Transverse colon (tissue), 4 donors: ENCODE measurements around the gene PPP1CC.

ENCODE experiments used
- EP300 ChIP-seq: sonication (generic); formaldehyde crosslinking; IDR thresholded peaks from one replicate; pipeline ENCODE4 v1.6.1; 2017; ENCODE audit warnings: antibody characterized with exemption, low read depth
- POLR2A ChIP-seq: fragments of 450-650 bp; IDR thresholded peaks from one replicate; pipeline ENCODE4 v1.6.1; 2016; ENCODE audit warnings: antibody characterized with exemption, mild to moderate bottlenecking, moderate library complexity
- POLR2AphosphoS5 ChIP-seq, 3 donors: sonication (generic); formaldehyde crosslinking; IDR thresholded peaks; one replicate each; pipeline ENCODE4 v1.6.1; 2016; ENCODE audit warnings: antibody characterized with exemption in 3 of 3
- TF ChIP-seq, protein P1 (sequence below), 5 experiments: fragments of 200-600 bp in 3 of 5; fragments of 450-650 bp in 2 of 5; sonication (generic) in 3 of 5; IDR thresholded peaks; 1 replicate in 2 of 5; 2 replicates in 3 of 5; pipeline ENCODE4 v1.5.1; 2016 to 2017; ENCODE audit warnings: antibody characterized with exemption in 5 of 5, inconsistent platforms in 3 of 5, mild to moderate bottlenecking in 2 of 5, moderate library complexity in 1 of 5

DNA sequence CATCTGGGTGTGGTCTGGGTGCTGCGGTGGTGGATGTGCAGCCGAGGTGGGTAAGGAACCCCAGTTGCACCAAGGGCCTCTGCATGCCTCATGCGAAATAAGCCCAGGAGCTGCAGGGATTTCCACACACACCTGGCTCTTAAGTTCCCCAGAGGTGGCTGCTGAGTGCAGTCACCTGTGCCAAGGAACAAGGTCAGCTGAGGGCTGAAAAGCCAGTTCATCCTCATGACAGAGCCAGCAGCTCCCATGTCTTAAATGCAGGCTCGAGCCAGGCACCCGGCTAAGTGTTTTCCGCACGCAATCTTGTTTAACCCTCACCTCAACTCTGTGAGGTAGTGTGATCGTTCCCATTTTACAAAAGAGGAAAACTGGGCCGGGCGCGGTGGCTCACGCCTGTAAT, 63.5 kb downstream of the PPP1CC start:
- TF ChIP-seq, protein P1, sequence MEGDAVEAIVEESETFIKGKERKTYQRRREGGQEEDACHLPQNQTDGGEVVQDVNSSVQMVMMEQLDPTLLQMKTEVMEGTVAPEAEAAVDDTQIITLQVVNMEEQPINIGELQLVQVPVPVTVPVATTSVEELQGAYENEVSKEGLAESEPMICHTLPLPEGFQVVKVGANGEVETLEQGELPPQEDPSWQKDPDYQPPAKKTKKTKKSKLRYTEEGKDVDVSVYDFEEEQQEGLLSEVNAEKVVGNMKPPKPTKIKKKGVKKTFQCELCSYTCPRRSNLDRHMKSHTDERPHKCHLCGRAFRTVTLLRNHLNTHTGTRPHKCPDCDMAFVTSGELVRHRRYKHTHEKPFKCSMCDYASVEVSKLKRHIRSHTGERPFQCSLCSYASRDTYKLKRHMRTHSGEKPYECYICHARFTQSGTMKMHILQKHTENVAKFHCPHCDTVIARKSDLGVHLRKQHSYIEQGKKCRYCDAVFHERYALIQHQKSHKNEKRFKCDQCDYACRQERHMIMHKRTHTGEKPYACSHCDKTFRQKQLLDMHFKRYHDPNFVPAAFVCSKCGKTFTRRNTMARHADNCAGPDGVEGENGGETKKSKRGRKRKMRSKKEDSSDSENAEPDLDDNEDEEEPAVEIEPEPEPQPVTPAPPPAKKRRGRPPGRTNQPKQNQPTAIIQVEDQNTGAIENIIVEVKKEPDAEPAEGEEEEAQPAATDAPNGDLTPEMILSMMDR (IDR thresholded peaks at IDR 0.05), result no peak
- TF ChIP-seq POLR2A (no peak), POLR2AphosphoS5 (IDR thresholded peaks at IDR 0.05) (no peak), EP300 (no peak)
